Measurements from ENCODE around the gene SLIT1. TPM values are rescaled to one million over a fixed set of nuclear protein-coding genes. Genes with fewer than 3 reads are reported as not detected.

The SLIT1 gene
- total RNA-seq, 1 experiment from 2014 or later = 0.41 TPM

- Histone ChIP-seq H3K36me3 (ENCODE audit: control insufficient read depth, insufficient read depth, low read length) (no peaks in the 10 kb centered on the region), H3K27me3 (replicated peaks; ENCODE audit: control insufficient read depth, insufficient read depth, low read length) (no peaks in the 10 kb centered on the region), H3K4me1 (no peaks in the 10 kb centered on the region), H3K4me3 (ENCODE audit: low read depth, low read length) (no peak overlapping the region), H3K9me3 (no peaks in the 10 kb centered on the region)
- CTCF ChIA-PET = no interaction called here
- Mint-ChIP-seq H3K27me3 (ENCODE audit: insufficient read depth, unreplicated experiment) (peaks cover 14% of the 10 kb centered on the region), H3K9me3 (ENCODE audit: unreplicated experiment) (no peaks in the 10 kb centered on the region), H3K4me3 (ENCODE audit: unreplicated experiment) (no peak overlapping the region), H3K27ac (ENCODE audit: unreplicated experiment) (no peak overlapping the region), H3K36me3 (ENCODE audit: insufficient read depth, unreplicated experiment) (no peaks in the 10 kb centered on the region), H3K4me1 (ENCODE audit: low read depth, unreplicated experiment) (no peaks in the 10 kb centered on the region)
- no peak for TF ChIP-seq CTCF (IDR thresholded peaks at IDR 0.05; ENCODE audit: insufficient read depth in 1 of 2, low read depth in 1 of 2, low read length in 1 of 2, severe bottlenecking in 1 of 2, unreplicated experiment in 1 of 2)
- BruUV-seq (replicated peaks) = no TSS peak
- POLR2A ChIA-PET = no interaction called here
- DNase-seq = no peak
- intact Hi-C loops (cut with micrococcal nuclease; ENCODE audit: unreplicated experiment) = no loop called here
These were observed 34.3 kb downstream of the SLIT1 start for GRCh38 chr10:97151307-97151914.

GRCh38 chr10:97150616-97151015 lies 35.1 kb downstream of the SLIT1 start:
- Histone ChIP-seq H3K36me3 (ENCODE audit: control insufficient read depth, insufficient read depth, low read length) (no peaks in the 10 kb centered on the region), H3K27me3 (replicated peaks; ENCODE audit: control insufficient read depth, insufficient read depth, low read length) (no peaks in the 10 kb centered on the region), H3K4me3 (ENCODE audit: low read depth, low read length) (no peak overlapping the region), H3K4me1 (no peaks in the 10 kb centered on the region), H3K9me3 (no peaks in the 10 kb centered on the region)
- no peaks in the 10 kb centered on the region for H3K36me3 Mint-ChIP-seq (ENCODE audit: insufficient read depth, unreplicated experiment)
- no peak for DNase-seq
- H3K4me1 Mint-ChIP-seq (ENCODE audit: low read depth, unreplicated experiment) = no peaks in the 10 kb centered on the region
- ChIA-PET POLR2A (no interaction called here), CTCF (interaction anchor here (0.7 kb wide), 1 partner anchor 11 kb away, joined by 3 read pairs; no protein-coding TSS in a partner anchor)
- no peak overlapping the region for H3K27ac Mint-ChIP-seq (ENCODE audit: unreplicated experiment)
- no peaks in the 10 kb centered on the region for H3K9me3 Mint-ChIP-seq (ENCODE audit: unreplicated experiment)
- no peak overlapping the region for H3K4me3 Mint-ChIP-seq (ENCODE audit: unreplicated experiment)
- no TSS peak for BruUV-seq (replicated peaks)
- peaks cover 16% of the 10 kb centered on the region for H3K27me3 Mint-ChIP-seq (ENCODE audit: insufficient read depth, unreplicated experiment)
- TF ChIP-seq CTCF (IDR thresholded peaks at IDR 0.05; ENCODE audit: insufficient read depth in 1 of 2, low read depth in 1 of 2, low read length in 1 of 2, severe bottlenecking in 1 of 2, unreplicated experiment in 1 of 2) = no peak
- intact Hi-C loops (cut with micrococcal nuclease; ENCODE audit: unreplicated experiment) = no loop called here

GRCh38 chr10:97150013-97150595 lies 35.7 kb downstream of the SLIT1 start:
- H3K4me3 Mint-ChIP-seq (ENCODE audit: unreplicated experiment) = no peak overlapping the region

More at GRCh38 chr10:97150013-97150595, 35.7 kb downstream of the SLIT1 start:
- Histone ChIP-seq H3K4me3 (ENCODE audit: low read depth, low read length) (no peak overlapping the region), H3K9me3 (no peaks in the 10 kb centered on the region), H3K4me1 (no peaks in the 10 kb centered on the region), H3K36me3 (ENCODE audit: control insufficient read depth, insufficient read depth, low read length) (no peaks in the 10 kb centered on the region), H3K27me3 (replicated peaks; ENCODE audit: control insufficient read depth, insufficient read depth, low read length) (no peaks in the 10 kb centered on the region)
- intact Hi-C loops (cut with micrococcal nuclease; ENCODE audit: unreplicated experiment) = no loop called here
- no TSS peak for BruUV-seq (replicated peaks)
- H3K4me1 Mint-ChIP-seq (ENCODE audit: low read depth, unreplicated experiment) = no peaks in the 10 kb centered on the region
- POLR2A ChIA-PET = no interaction called here
- TF ChIP-seq CTCF (IDR thresholded peaks at IDR 0.05; ENCODE audit: insufficient read depth in 1 of 2, low read depth in 1 of 2, low read length in 1 of 2, severe bottlenecking in 1 of 2, unreplicated experiment in 1 of 2) = no peak
- no peak for DNase-seq
- no peaks in the 10 kb centered on the region for H3K36me3 Mint-ChIP-seq (ENCODE audit: insufficient read depth, unreplicated experiment)
- H3K27ac Mint-ChIP-seq (ENCODE audit: unreplicated experiment) = no peak overlapping the region
- no peaks in the 10 kb centered on the region for H3K9me3 Mint-ChIP-seq (ENCODE audit: unreplicated experiment)
- H3K27me3 Mint-ChIP-seq (ENCODE audit: insufficient read depth, unreplicated experiment) = peaks cover 16% of the 10 kb centered on the region
- CTCF ChIA-PET = interaction anchor here (0.7 kb wide), 1 partner anchor 10 kb away, joined by 3 read pairs; no protein-coding TSS in a partner anchor

All from Caco-2 (cell line).